ENCODE data around the gene PRDM5. TPM values are rescaled to one million over a fixed set of nuclear protein-coding genes. Genes with fewer than 3 reads are reported as not detected.

PRDM5 gene
- total RNA-seq, 2 experiments from 2014 or later = 0.14 to 0.22 TPM

DNA sequence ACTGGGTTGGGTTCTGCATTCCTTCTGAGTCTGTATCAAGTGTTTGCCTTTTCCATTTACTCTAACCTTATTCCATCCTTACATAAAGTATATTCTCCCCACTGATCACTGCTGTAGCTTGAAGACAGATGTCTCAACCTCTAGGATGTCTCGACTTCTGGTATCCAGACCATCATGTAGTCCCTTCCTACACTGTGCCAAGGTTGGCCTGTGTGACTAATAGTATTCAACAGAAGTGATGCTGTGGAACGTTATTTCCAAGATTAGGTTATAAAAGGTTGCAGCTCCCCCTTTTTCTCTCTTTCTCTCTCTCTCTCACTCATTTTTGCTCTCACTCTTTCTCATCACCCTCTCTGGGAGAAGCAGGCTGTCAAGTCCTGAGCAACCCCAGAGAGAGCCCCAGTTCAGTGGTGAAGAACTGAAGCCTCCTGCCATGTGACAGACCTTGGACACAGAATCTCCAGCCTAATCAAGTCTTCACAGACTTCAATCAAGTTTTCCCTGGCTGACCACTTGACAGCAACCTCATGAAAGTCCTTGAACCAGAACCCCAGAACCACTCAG is 75.4 kb downstream of the PRDM5 start:
- intact Hi-C loops (cut with DNase I, micrococcal nuclease) = no loop called here
- peaks cover 7% of the 10 kb centered on the region for H3K27me3 Mint-ChIP-seq
- Histone ChIP-seq H3K27me3 (ENCODE audit: control insufficient read depth in 1 of 2, insufficient read depth in 2 of 2, low read length in 2 of 2) (no peaks in the 10 kb centered on the region), H3K9me3 (ENCODE audit: control insufficient read depth in 1 of 2, insufficient read depth in 1 of 2, low read length in 2 of 2) (no peaks in the 10 kb centered on the region), H3K4me3 (ENCODE audit: low read length) (no peak overlapping the region), H3K4me1 (ENCODE audit: insufficient read depth, low read length) (no peaks in the 10 kb centered on the region), H3K27ac (ENCODE audit: low read depth in 1 of 2, low read length in 2 of 2) (no peak overlapping the region), H3K36me3 (ENCODE audit: insufficient read depth, low read length) (no peaks in the 10 kb centered on the region)
- H3K27ac Mint-ChIP-seq = no peak overlapping the region
- H3K9me3 Mint-ChIP-seq = no peaks in the 10 kb centered on the region
- H3K4me3 Mint-ChIP-seq = no peak overlapping the region
- ChIA-PET CTCF (no interaction called here), POLR2A (no interaction called here)
- no peaks in the 10 kb centered on the region for H3K4me1 Mint-ChIP-seq (ENCODE audit: low read depth)
- DNase-seq (no peak), ATAC-seq (ENCODE audit: poor library complexity) (no peak)
- no peak for TF ChIP-seq CTCF (IDR thresholded peaks at IDR 0.05)
- H3K36me3 Mint-ChIP-seq (ENCODE audit: low read depth) = no peaks in the 10 kb centered on the region

DNA sequence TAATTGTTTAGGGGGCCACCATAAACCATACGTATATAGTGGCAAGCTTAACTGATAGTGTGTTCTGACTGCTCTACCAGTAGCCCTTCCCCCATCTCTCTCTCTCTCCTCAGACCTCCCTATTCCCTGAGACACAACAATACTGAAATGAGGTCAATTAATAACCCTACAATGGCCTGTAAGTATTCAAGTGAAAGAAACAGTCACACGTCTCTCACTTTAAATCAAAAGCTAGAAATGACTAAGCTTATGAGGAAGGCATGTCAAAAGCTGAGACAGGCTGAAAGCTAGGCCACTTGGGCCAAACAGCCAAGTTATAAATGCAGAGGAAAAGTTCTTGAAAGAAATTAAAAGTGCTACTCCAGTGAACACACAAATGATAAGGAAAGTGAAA is 78.0 kb downstream of the PRDM5 start:
- POLR2A ChIA-PET = no interaction called here
- Mint-ChIP-seq H3K4me3 (no peak overlapping the region), H3K4me1 (ENCODE audit: low read depth) (no peaks in the 10 kb centered on the region), H3K36me3 (ENCODE audit: low read depth) (no peaks in the 10 kb centered on the region), H3K9me3 (no peaks in the 10 kb centered on the region), H3K27me3 (no peaks in the 10 kb centered on the region), H3K27ac (no peak overlapping the region)
- Histone ChIP-seq H3K36me3 (ENCODE audit: insufficient read depth, low read length) (no peaks in the 10 kb centered on the region), H3K27me3 (ENCODE audit: control insufficient read depth in 1 of 2, insufficient read depth in 2 of 2, low read length in 2 of 2) (no peaks in the 10 kb centered on the region), H3K9me3 (ENCODE audit: control insufficient read depth in 1 of 2, insufficient read depth in 1 of 2, low read length in 2 of 2) (peaks cover 0 to 4% of the 10 kb centered on the region in 2 experiments), H3K4me3 (ENCODE audit: low read length) (no peak overlapping the region), H3K4me1 (ENCODE audit: insufficient read depth, low read length) (no peaks in the 10 kb centered on the region), H3K27ac (ENCODE audit: low read depth in 1 of 2, low read length in 2 of 2) (no peak overlapping the region)
- CTCF ChIA-PET = no interaction called here
- TF ChIP-seq CTCF (IDR thresholded peaks at IDR 0.05) = no peak
- no peak for DNase-seq
- intact Hi-C loops (cut with DNase I, micrococcal nuclease) = no loop called here
- no peak for ATAC-seq (ENCODE audit: poor library complexity)

GRCh38 chr4:120843849-120844527 is 78.5 kb downstream of the PRDM5 start:
- Histone ChIP-seq H3K36me3 (ENCODE audit: insufficient read depth, low read length) (no peaks in the 10 kb centered on the region), H3K4me3 (ENCODE audit: low read length) (no peak overlapping the region), H3K4me1 (ENCODE audit: insufficient read depth, low read length) (no peaks in the 10 kb centered on the region), H3K27me3 (ENCODE audit: control insufficient read depth in 1 of 2, insufficient read depth in 2 of 2, low read length in 2 of 2) (no peaks in the 10 kb centered on the region), H3K9me3 (ENCODE audit: control insufficient read depth in 1 of 2, insufficient read depth in 1 of 2, low read length in 2 of 2) (peaks cover 0 to 4% of the 10 kb centered on the region in 2 experiments), H3K27ac (ENCODE audit: low read depth in 1 of 2, low read length in 2 of 2) (no peak overlapping the region)
- ATAC-seq (ENCODE audit: poor library complexity) (no peak), DNase-seq (peak in 3 of 14 experiments; percentile 6 to 10 (median 8))
- TF ChIP-seq CTCF (IDR thresholded peaks at IDR 0.05) = no peak
- ChIA-PET CTCF (no interaction called here), POLR2A (no interaction called here)
- intact Hi-C loops (cut with DNase I, micrococcal nuclease) = no loop called here
- Mint-ChIP-seq H3K27me3 (no peaks in the 10 kb centered on the region), H3K36me3 (ENCODE audit: low read depth) (no peaks in the 10 kb centered on the region), H3K4me1 (ENCODE audit: low read depth) (no peaks in the 10 kb centered on the region), H3K4me3 (no peak overlapping the region), H3K9me3 (no peaks in the 10 kb centered on the region), H3K27ac (no peak overlapping the region)

Measured in CD4-positive, alpha-beta T cell (primary cell).